M059J (cell line): ENCODE measurements around the gene GRID2IP. TPM values are rescaled to one million over a fixed set of nuclear protein-coding genes. Genes with fewer than 3 reads are reported as not detected.

Experiments used
- DNase-seq: peaks from one replicate; pipeline ENCODE4 v3.0.0-alpha.2; 2012; ENCODE audit warnings: low read depth
- total RNA-seq: library from RNA; depleted of rRNA; stranded (reverse); fragments of >200 nt; shearing (Covaris generic); gene quantifications from 2 replicates; pipeline ENCODE4 v1.2.3, GENCODE V29; 2014

The GRID2IP gene
- total RNA-seq, 1 experiment from 2014 or later: 0.02 TPM

DNA sequence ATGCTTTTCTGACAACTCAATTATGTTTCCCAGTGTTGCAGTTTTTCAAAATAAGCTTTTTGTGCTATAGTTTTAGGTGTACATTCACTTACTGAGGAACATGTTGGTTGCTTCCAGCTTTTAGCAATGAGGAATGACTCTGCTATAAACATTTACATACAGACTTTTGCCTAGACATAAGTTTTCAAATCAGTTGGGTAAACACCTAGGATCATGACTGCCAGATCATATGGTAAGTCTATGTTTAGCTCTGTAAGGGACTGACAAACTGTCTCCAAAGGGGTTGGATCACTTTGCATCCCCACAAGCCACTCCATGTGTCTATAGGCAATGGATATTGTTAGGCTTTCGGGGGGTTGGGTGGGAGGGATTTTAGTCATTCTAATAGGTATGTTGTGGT, 10.8 kb upstream of the GRID2IP start:
- DNase-seq: no peak

DNA sequence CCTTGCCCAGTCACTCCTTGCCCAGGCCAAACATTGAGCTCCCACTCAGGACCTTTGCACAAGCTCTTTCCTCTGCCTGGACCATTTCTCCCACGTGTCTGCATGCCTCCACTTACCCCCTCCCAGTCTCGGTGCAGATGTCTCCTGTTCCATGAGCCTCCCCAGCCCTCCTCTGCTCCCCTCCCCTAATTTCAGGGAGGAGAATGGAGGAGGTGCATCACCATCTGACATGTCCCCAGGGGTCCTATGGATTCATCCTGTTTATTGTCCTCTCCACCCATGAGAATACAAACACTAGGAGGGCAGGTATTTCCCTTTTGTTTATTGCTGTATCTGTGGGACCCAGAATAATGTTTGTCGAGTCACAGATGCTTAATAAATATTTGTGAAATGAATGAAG, 8.6 kb upstream of the GRID2IP start:
- DNase-seq: no peak

DNA sequence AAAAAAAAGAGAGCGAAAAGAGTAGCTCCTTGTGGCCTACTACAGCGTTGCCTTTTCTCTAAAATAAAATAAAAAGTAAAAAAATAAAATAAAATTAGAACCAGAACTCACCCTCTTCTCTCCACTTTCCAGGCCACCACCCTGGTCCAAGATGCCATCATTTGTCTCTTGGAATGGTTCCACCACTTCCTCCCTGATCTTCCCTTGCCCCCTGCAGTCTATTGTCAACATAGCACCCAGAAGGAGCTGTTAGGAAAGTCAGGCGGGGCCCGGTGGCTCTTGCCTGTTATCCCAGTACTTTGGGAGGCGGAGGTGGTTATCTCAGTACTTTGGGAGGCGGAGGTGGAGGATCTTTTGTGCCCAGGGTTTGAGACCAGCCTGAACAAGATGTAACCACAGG, 7.6 kb upstream of the GRID2IP start:
- DNase-seq: peak; percentile 75

DNA sequence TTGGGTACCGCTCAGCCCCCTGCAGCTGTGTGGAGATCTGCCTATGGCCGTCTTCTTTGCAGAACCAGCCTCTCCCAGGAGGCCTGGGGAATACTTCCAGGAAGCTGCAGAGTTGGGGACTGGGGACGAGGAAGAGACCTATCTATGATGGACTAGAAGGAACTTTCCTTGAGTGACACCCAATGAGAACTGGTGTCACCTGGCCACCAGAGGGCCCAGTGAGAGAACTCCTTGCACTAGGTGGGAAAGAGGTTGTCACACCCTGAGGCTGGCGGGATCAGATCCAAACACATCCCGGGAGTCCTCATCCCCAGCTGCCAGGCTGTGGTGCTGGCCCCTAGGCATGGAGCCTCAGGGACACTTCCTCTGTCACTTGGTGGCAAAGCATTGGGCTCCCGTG, 4.9 kb upstream of the GRID2IP start:
- DNase-seq: no peak

- DNase-seq: no peak
Measured at GRCh38 chr7:6554848-6555247, 3.6 kb upstream of the GRID2IP start.

DNA sequence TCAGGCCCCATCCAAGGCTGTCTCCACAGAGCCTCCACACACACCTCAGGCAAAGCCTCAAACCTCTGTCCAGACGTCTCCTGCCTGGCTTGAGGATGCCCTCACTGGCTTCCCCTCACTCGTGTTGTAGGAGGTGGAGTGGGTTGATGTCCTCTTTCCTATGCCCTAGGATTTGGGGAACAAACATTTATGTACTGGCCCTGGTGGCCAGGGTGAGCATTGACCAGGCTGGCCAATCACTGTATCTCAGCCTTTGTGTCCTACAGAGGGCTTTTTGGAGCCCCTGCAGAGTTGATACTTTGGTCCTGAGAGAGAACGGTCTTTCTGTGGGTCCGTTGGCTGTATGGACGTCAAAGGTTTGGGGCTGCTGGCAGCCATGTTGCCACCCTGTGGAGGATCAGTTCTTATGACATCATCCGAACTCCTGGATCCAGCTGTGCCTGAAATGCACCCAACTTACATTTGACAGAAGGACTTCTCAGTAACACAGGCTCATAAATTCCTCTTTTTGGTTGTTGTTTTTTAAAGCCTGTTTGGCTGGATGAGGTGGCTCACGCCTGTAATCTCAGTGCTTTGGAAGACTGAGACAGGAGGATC, 2.3 kb upstream of the GRID2IP start:
- DNase-seq: no peak

DNA sequence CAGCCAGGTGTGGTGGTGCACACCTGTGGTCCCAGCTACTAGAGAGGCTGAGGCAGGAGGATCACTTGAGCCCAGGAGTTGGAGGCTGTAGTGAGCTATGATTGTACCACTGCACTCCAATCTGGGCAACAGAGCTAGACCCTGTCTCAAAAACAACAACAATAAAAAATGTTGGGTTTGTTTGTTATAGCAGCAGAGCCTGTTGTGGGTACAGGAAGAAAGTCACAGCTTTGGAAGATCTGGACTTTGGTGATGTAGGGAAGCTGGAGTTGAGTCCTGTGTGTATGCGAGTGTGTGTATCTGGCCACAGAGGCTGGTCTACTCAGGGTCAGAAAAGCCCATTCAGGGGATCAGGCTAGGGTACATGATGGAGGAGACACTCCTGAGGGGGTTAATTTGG, 3.9 kb downstream of the GRID2IP start:
- no peak for DNase-seq

DNA sequence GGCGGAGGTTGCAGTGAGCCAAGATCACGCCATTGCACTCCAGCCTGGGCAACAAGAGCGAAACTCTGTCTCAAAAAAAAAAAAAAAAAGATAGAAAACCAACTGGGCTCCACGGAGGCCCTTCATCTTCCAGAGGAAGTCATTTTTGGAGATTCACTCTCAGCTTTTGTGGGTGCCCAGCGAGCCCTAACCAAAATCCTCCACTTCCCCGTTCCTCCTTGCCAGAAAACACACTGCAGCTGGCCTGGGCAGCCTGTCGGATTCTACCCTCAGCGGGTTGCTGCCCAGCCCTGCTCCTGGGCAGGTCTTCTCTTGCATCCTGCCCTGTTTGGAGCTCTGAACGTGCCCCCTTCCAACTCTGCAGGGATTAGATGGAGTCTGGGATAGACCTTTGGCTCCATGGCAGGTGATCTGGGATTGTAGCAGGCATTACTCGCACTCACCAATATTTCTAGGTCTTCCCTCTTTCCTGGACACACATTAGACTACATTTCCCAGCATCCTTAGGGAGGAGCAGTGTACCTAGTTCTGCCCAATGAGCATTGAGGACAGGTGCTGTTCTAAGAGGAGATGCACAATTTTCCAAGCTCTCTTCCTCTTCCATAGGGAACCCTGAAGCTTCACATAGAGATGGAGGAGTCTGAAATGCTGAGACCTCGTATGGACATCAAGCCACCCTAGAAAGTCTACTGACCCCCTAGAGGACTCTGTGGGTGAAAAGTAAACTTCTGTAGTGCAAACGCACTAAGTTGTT, 4.6 kb downstream of the GRID2IP start:
- peak; percentile 31 for DNase-seq

DNA sequence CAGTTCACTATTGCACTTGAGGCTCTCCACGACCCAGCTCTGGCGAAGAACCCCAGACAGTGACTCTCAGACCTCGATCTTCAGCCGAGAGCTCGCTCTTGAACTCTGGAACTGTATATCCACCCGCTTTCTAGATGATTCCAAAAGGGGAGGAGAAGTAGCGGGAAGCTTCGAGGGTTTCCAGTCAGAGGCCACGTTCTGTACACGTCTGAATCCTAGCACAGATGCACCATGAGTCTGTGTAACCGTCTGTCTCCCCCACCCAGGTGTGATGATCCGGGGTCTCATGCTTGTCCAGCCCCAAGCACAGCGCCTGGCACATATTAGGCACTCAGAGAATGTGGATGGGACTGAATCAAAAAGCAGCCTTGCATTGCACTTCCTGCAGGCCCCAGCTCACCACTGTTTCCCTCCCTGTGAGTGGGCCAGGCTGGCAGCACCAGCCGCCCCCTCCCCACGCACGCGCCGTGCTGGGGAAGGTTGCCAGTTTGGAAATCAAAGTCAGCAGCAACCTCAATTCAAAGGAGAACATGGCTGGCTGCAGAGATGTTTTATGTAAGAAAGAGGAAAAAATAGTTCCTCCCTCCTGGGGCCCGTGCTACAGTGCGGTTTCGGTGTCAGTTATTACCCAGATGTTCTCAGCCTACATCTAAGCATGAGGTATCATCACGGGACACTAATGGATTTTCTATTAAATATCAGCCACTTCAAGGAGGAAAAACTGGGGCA, 5.7 kb downstream of the GRID2IP start:
- DNase-seq: no peak

GRCh38 chr7:6542368-6542767, 8.9 kb downstream of the GRID2IP start:
- no peak for DNase-seq

- peak; percentile 20 for DNase-seq
Measured at GRCh38 chr7:6536262-6537260, 14.7 kb downstream of the GRID2IP start.

- no peak for DNase-seq
Measured at GRCh38 chr7:6533893-6534495, 17.3 kb downstream of the GRID2IP start.

DNA sequence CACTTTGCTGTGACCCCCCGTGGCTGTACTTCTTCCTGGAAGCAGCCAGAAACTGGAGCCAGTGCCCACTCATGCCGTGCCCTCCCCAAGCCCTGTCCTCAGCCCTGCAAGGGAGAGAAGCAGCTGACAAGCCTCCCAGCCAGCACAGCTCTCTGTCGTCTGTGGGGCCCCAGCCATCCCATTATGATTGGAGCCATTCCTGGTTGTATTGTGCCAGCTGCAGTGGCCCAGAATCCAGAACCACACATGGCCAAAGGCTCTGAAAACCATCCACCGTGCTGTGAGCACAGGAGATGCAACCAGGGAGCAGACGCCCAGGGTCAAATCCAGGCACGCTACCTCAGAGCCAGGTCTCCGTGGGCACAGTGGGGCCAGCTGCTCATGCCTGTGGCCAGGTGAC, 18.7 kb downstream of the GRID2IP start:
- no peak for DNase-seq

DNA sequence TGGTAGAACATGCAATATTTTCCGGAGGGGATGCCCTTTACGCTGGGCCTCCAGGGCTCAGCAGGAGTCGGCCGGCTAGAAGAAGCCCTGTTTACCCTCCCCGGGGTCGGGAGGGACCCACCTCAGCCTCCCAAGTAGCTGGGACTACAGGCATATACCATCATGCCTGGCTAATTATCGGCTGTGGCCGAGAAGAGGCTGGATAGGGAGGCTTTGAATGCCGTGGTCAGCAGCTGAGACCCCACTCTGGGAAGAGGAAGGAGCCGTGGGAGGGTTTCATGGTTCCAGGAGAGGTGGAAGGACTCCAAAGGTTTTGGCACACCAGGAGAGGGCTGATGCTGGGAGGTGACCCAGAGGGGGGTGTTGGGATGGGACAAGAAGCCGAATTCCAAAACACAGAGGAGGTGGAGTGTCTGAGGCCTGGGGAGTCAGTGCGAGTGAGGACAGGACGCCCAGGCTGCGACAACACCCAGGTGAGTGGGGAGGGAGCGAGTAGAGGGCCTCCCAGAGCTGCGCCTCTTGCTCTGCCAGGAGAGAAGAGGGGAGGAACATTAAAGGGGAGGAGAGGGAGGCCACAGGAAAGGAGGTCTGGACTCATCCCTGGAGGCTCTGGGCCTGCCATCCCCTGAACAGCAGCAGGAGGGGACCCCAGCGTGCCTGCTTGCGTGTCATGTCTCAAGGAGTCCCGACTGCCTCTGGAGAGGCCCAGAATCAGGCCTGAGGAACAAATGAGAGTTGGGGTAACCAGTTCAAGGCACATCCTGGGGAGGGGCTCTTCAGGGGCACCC, 19.6 kb downstream of the GRID2IP start:
- DNase-seq: no peak

- DNase-seq: no peak
Measured at GRCh38 chr7:6530626-6531491, 20.4 kb downstream of the GRID2IP start.

- DNase-seq: no peak
Measured at GRCh38 chr7:6529643-6530042, 21.6 kb downstream of the GRID2IP start.

DNA sequence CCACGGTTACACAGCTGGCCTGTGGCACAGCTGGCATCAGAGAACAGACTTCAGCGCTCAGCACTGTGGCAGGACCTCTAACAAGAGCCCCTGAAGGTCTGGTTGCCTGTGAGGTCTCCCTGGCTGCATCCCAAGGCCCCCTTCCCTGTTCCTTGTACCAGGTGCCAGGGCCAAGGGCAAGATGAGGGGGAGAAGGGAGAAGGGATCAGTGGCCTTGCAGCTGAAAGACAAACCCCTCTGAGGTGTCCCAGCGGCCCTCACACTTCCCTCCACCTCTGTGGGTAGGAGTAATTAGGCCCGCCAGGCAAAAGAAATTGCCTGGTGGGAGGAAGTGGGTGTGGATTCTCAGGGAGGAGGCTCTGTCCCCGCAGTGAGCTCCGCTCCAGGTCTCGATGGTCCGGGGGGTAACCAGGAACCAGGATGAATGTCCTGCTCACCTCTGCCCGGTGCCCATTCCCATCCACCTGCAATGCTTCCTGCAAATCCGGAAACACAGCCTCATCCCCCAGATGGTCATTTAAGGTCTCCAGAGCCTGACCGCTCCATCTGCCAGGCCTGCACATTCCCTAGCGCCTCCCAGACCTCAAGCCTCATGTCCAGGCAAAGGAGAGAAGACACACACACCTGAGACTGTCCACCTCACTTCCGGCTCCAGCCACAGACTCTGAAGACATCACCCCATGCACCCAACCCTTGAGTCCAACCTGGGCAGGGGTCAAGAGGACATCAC, 22.7 kb downstream of the GRID2IP start:
- DNase-seq: no peak

DNA sequence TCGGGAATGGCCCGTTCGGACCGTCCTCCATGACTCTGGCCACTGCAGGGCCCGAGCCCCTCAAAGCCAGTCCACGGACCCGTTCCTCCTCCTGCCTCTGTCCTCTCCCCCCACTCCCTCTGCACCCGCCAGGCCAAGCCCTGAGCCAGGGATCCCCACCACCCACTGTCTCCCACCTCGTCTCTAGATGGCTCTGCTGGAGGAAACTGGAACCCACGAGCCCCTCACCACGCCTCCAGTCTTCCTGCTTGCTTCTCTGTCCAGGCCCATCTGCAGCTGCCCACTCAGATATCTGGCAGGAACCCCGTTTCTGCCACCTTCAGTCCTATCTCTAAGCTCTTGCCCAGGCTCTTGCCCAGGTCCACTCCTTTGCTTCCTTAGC, 24.3 kb downstream of the GRID2IP start:
- no peak for DNase-seq
